ENCODE data around the gene ZBTB40. TPM values are rescaled to one million over a fixed set of nuclear protein-coding genes. Genes with fewer than 3 reads are reported as not detected.

Gene ZBTB40
- polyA plus RNA-seq, 1 of the 3 experiments (the other 2 are of a cell fraction): 5.0 TPM

DNA sequence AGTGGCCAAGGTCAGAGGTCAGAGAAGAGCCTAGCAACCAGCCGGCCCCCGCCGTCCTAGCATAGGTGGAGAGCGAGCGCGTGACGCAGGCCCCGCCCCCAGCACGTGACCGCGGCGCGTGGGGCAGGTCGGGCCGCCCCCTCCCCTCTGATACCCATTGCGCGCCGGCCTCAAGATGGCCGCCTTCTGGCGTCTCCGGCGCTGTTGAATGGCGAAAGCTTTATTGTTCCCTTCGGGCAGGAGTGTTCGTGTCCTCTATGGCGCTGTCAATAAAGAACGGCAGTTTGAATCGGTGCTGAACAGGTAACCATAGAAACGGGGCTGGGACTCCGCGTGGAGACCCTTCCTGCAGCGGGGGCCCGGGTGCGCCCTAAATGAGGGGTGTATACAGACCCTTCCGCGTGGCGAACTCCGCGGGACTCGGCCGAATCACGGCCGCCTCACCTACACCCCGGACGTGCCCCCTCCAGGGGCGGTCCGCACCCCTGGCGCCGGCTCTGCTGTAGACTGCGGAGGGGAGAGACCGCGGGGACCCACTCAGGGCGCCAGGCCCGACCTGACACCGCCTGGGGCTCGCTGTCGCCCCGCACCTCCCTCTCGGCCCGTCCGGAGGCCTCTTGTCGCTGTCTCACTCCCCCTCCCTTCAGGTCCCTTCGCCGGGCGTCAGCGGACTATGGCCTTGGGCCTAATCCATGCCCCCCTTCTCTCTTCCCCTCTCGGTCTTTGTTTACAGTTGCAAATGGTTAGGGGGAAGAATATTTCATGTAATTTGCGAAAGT is at the start of gene ZBTB40 (continued):
- TF ChIP-seq MXI1 (IDR thresholded peaks at IDR 0.05; ENCODE audit: low read depth, low read length) (0 out of 2 replicates have a peak, but pooled peaks have one; percentile 16), SIN3A (IDR thresholded peaks at IDR 0.05; ENCODE audit: borderline replicate concordance, low read depth, low read length) (peak; percentile 98), RXRA (IDR thresholded peaks at IDR 0.05; ENCODE audit: borderline replicate concordance, low read depth) (no peak), TEAD4 (IDR thresholded peaks at IDR 0.05; ENCODE audit: borderline replicate concordance, insufficient read depth) (0 out of 2 replicates have a peak, but pooled peaks have one; percentile 21), MEF2A (IDR thresholded peaks at IDR 0.05; ENCODE audit: borderline replicate concordance, low read depth) (no peak), GABPA (IDR thresholded peaks at IDR 0.05; ENCODE audit: low read depth) (no peak), FOXM1 (IDR thresholded peaks at IDR 0.05; ENCODE audit: low read depth) (no peak), RCOR1 (IDR thresholded peaks at IDR 0.05; ENCODE audit: low read length) (peak; percentile 43; the same call in 1 of the 2 replicates), CHD2 (IDR thresholded peaks at IDR 0.05; ENCODE audit: low read length, partially characterized antibody) (peak; percentile 87), SMC3 (IDR thresholded peaks at IDR 0.05; ENCODE audit: low read depth, low read length) (no peak), EZH2phosphoT487 (IDR thresholded peaks at IDR 0.05; ENCODE audit: borderline replicate concordance, low read depth) (no peak)
- TF ChIP-seq, protein P1, sequence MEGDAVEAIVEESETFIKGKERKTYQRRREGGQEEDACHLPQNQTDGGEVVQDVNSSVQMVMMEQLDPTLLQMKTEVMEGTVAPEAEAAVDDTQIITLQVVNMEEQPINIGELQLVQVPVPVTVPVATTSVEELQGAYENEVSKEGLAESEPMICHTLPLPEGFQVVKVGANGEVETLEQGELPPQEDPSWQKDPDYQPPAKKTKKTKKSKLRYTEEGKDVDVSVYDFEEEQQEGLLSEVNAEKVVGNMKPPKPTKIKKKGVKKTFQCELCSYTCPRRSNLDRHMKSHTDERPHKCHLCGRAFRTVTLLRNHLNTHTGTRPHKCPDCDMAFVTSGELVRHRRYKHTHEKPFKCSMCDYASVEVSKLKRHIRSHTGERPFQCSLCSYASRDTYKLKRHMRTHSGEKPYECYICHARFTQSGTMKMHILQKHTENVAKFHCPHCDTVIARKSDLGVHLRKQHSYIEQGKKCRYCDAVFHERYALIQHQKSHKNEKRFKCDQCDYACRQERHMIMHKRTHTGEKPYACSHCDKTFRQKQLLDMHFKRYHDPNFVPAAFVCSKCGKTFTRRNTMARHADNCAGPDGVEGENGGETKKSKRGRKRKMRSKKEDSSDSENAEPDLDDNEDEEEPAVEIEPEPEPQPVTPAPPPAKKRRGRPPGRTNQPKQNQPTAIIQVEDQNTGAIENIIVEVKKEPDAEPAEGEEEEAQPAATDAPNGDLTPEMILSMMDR (IDR thresholded peaks at IDR 0.05): no peak

- Histone ChIP-seq H3K4me1 (ENCODE audit: control insufficient read depth in 1 of 2, insufficient read depth in 2 of 2, low read depth in 1 of 2, low read length in 1 of 2) (peaks cover 0 to 25% of the 10 kb centered on the region in 2 experiments; a peak in 1 of 4 replicates), H3K9ac (no peak overlapping the region), H3K4me2 (no peak overlapping the region), H3K79me2 (ENCODE audit: insufficient read depth) (no peaks in the 10 kb centered on the region), H3K27ac (ENCODE audit: low read depth in 2 of 2, low read length in 1 of 2) (peak overlapping the region in 1 of 2 experiments; percentile 72; a peak in 2 of 4 replicates), H3F3A (replicated peaks; ENCODE audit: insufficient read depth) (no peaks in the 10 kb centered on the region), H3K27me3 (ENCODE audit: insufficient read depth) (peaks cover 43% of the 10 kb centered on the region), H3K9me2 (no peaks in the 10 kb centered on the region), H3K9me3 (no peaks in the 10 kb centered on the region), H3K4me3 (ENCODE audit: low read depth in 2 of 2, low read length in 1 of 2) (no peak overlapping the region), H2AFZ (ENCODE audit: low read depth) (no peak overlapping the region), H3K36me3 (replicated peaks in 1 of 2; ENCODE audit: control insufficient read depth in 1 of 2, insufficient read depth in 2 of 2, low read length in 1 of 2) (no peaks in the 10 kb centered on the region), H4K20me1 (ENCODE audit: insufficient read depth) (no peaks in the 10 kb centered on the region)
- 27% methylated on average over 4 of the region's 12 CpGs for WGBS (ENCODE audit: low lambda C conversion rate)
- DNase-seq: peak; percentile 83
- TF ChIP-seq GATA2 (CRISPR knock-in tag; IDR thresholded peaks at IDR 0.05) (peak; percentile 38; the same call in 1 of the 2 replicates), EP300 (IDR thresholded peaks at IDR 0.05; ENCODE audit: borderline replicate concordance in 1 of 2, low read depth in 1 of 2, low read length in 1 of 2) (peak in 1 of 2 experiments; percentile 70; a peak in 1 of 4 replicates), FOXJ3 (CRISPR knock-in tag; IDR thresholded peaks at IDR 0.05) (peak; percentile 72), TCF12 (IDR thresholded peaks at IDR 0.05) (peak; percentile 35; the same call in 1 of the 2 replicates), RXRA (IDR thresholded peaks at IDR 0.05; ENCODE audit: borderline replicate concordance, low read depth) (no peak), CHD2 (IDR thresholded peaks at IDR 0.05; ENCODE audit: low read length, partially characterized antibody) (peak; percentile 71), RFX5 (IDR thresholded peaks at IDR 0.05; ENCODE audit: low read length) (no peak), RCOR1 (IDR thresholded peaks at IDR 0.05; ENCODE audit: low read length) (peak; percentile 84), ELF1 (IDR thresholded peaks at IDR 0.05) (no peak), MXI1 (IDR thresholded peaks at IDR 0.05; ENCODE audit: low read depth, low read length) (peak; percentile 71; the same call in 1 of the 2 replicates)
- TF ChIP-seq, protein P2, sequence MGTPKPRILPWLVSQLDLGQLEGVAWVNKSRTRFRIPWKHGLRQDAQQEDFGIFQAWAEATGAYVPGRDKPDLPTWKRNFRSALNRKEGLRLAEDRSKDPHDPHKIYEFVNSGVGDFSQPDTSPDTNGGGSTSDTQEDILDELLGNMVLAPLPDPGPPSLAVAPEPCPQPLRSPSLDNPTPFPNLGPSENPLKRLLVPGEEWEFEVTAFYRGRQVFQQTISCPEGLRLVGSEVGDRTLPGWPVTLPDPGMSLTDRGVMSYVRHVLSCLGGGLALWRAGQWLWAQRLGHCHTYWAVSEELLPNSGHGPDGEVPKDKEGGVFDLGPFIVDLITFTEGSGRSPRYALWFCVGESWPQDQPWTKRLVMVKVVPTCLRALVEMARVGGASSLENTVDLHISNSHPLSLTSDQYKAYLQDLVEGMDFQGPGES (IDR thresholded peaks at IDR 0.05; ENCODE audit: low read depth, low read length): no peak
- TF ChIP-seq, protein P1 (IDR thresholded peaks at IDR 0.05): no peak
- POLR2A ChIA-PET: interaction anchor here (1.1 to 1.5 kb wide), 2 partner anchors 52 to 84 kb away, joined by 4 read pairs; no protein-coding TSS in a partner anchor
- CTCF ChIA-PET: interaction anchor here (0.7 to 3.1 kb wide), 6 partner anchors 14 to 297 kb away, joined by 3 to 13 read pairs (median 5); no protein-coding TSS in a partner anchor
Observed at GRCh38 chr1:22402356-22403053, 49.1 kb upstream of the ZBTB40 start.
